IMR-90 (cell line): ENCODE data around the gene CREBBP. TPM values are rescaled to one million over a fixed set of nuclear protein-coding genes. Genes with fewer than 3 reads are reported as not detected.

ENCODE experiments used
- ATAC-seq: fragments of 200-7000 bp; cut with Tn5 transposase; 2 replicates; pipeline ENCODE4 v1.9.1; 2020; ENCODE audit warnings: low read depth, mild to moderate bottlenecking, moderate library complexity
- BruUV-seq: library from RNA; stranded (reverse); fragments of 400-500 nt; replicated peaks from 2 replicates; lab custom pipeline; 2021; lab: Mats Ljungman, UMichigan
- CTCF ChIA-PET: fragments of 300-600 bp; formaldehyde crosslinking; extraction: SDS; loops from one replicate; lab custom pipeline; 2021; ENCODE audit warnings: antibody characterized with exemption; lab: Yijun Ruan, JAX
- POLR2A ChIA-PET: fragments of 300-600 bp; sonication (Branson Sonifier 250); formaldehyde crosslinking; loops from one replicate; lab custom pipeline; 2022; ENCODE audit warnings: antibody characterized with exemption; ENCODE audit not compliant: unreplicated experiment; lab: Charles Lee
- DNase-seq: peaks from one replicate; pipeline ENCODE4 v3.0.0; 2013
- H2AFZ ChIP-seq: replicated peaks from 2 replicates; pipeline ENCODE3; 2013; ENCODE audit warnings: low read length, mild to moderate bottlenecking; ENCODE audit not compliant: poor library complexity
- H2AK5ac ChIP-seq: 2 replicates; pipeline ENCODE4 v1.6.1; 2013; ENCODE audit warnings: low read depth, low read length, inconsistent platforms
- H2AK9ac ChIP-seq: replicated peaks from 2 replicates; pipeline ENCODE3; 2013; ENCODE audit warnings: mild to moderate bottlenecking, low read depth, low read length, moderate library complexity; ENCODE audit not compliant: poor library complexity
- H2BK120ac ChIP-seq: 2 replicates; pipeline ENCODE4 v1.6.1; 2013; ENCODE audit warnings: low read depth, low read length, inconsistent platforms
- H2BK15ac ChIP-seq: 3 replicates; pipeline ENCODE4 v1.6.1; 2013; ENCODE audit warnings: low read depth, low read length, inconsistent platforms
- H2BK20ac ChIP-seq: 2 replicates; pipeline ENCODE4 v1.6.1; 2013; ENCODE audit warnings: low read depth, mild to moderate bottlenecking, inconsistent platforms, low read length, moderate library complexity
- H2BK5ac ChIP-seq: 2 replicates; pipeline ENCODE4 v1.6.1; 2013; ENCODE audit warnings: mild to moderate bottlenecking, low read depth, low read length, inconsistent platforms; ENCODE audit not compliant: poor library complexity, severe bottlenecking
- H3K14ac ChIP-seq: replicated peaks from 2 replicates; pipeline ENCODE4 v1.6.1; 2013; ENCODE audit warnings: low read depth, low read length, inconsistent platforms
- H3K18ac ChIP-seq: 2 replicates; pipeline ENCODE4 v1.6.1; 2013; ENCODE audit warnings: low read depth, low read length, control low read depth
- H3K23ac ChIP-seq: 2 replicates; pipeline ENCODE4 v1.6.1; 2013; ENCODE audit warnings: low read depth, low read length, inconsistent platforms
- H3K27ac ChIP-seq: 2 replicates; pipeline ENCODE4 v1.5.1; 2013; ENCODE audit warnings: mild to moderate bottlenecking, control low read depth, low read length; ENCODE audit not compliant: insufficient read depth
- H3K27me3 ChIP-seq: 2 replicates; pipeline ENCODE4 v1.6.1; 2013; ENCODE audit warnings: low read length; ENCODE audit not compliant: control insufficient read depth, insufficient read depth
- H3K36me3 ChIP-seq: 2 replicates; pipeline ENCODE4 v1.6.1; 2013; ENCODE audit warnings: low read length, mixed read lengths; ENCODE audit not compliant: control insufficient read depth, insufficient read depth
- H3K4ac ChIP-seq: 2 replicates; pipeline ENCODE4 v1.6.1; 2013; ENCODE audit warnings: low read depth, low read length, inconsistent platforms
- H3K4me1 ChIP-seq: 2 replicates; pipeline ENCODE4 v1.6.1; 2013; ENCODE audit warnings: low read length, mixed read lengths; ENCODE audit not compliant: control insufficient read depth, insufficient read depth
- H3K4me2 ChIP-seq: 2 replicates; pipeline ENCODE4 v1.6.1; 2013; ENCODE audit warnings: low read depth, mild to moderate bottlenecking, control low read depth, low read length, moderate library complexity
- H3K4me3 ChIP-seq: 2 replicates; pipeline ENCODE4 v1.5.1; 2013; ENCODE audit warnings: low read depth, mild to moderate bottlenecking, control low read depth, low read length, moderate library complexity; ENCODE audit not compliant: insufficient read depth
- H3K56ac ChIP-seq: 2 replicates; pipeline ENCODE4 v1.6.1; 2013; ENCODE audit warnings: low read length, inconsistent platforms; ENCODE audit not compliant: insufficient read depth; ENCODE audit errors: extremely low read depth
- H3K79me1 ChIP-seq, 2 experiments: 2 replicates each; pipeline ENCODE4 v1.6.1; 2013; ENCODE audit warnings: low read length in 2 of 2, inconsistent platforms in 1 of 2, low read depth in 1 of 2
- H3K9ac ChIP-seq: 2 replicates; pipeline ENCODE4 v1.6.1; 2013; ENCODE audit warnings: low read depth, low read length, control low read depth
- H3K9me1 ChIP-seq: 2 replicates; pipeline ENCODE4 v1.6.1; 2013; ENCODE audit warnings: low read length, inconsistent platforms; ENCODE audit not compliant: insufficient read depth
- H3K9me3 ChIP-seq: 2 replicates; pipeline ENCODE4 v1.6.1; 2013; ENCODE audit warnings: low read length; ENCODE audit not compliant: control insufficient read depth, insufficient read depth
- H4K20me1 ChIP-seq: 2 replicates; pipeline ENCODE4 v1.6.1; 2013; ENCODE audit warnings: low read length, inconsistent platforms; ENCODE audit not compliant: insufficient read depth
- H4K5ac ChIP-seq: 2 replicates; pipeline ENCODE4 v1.6.1; 2013; ENCODE audit warnings: mild to moderate bottlenecking, low read depth, low read length, control low read depth
- H4K8ac ChIP-seq, 2 experiments: 2 replicates each; pipeline ENCODE4 v1.6.1; 2013; ENCODE audit warnings: low read depth in 2 of 2, low read length in 2 of 2, control low read depth in 1 of 2, inconsistent platforms in 1 of 2
- H4K91ac ChIP-seq: 2 replicates; pipeline ENCODE4 v1.6.1; 2013; ENCODE audit warnings: low read depth, low read length, inconsistent platforms; ENCODE audit not compliant: insufficient read depth
- BHLHE40 ChIP-seq: fragments of 150-350 bp; IDR thresholded peaks from 2 replicates; pipeline ENCODE4 v1.6.1; 2016; ENCODE audit warnings: mild to moderate bottlenecking, low read depth, low read length
- CEBPB ChIP-seq: IDR thresholded peaks from 2 replicates; pipeline ENCODE4 v1.6.1; 2012; ENCODE audit warnings: low read depth, low read length, improper control_type of control experiment
- CHD1 ChIP-seq: IDR thresholded peaks from 2 replicates; pipeline ENCODE4 v1.6.1; 2012; ENCODE audit warnings: low read depth, low read length, improper control_type of control experiment
- CTCF ChIP-seq: conservative IDR thresholded peaks from 2 replicates; pipeline ENCODE4 v1.5.1; 2012; ENCODE audit warnings: mild to moderate bottlenecking, low read depth, low read length, improper control_type of control experiment
- ELK1 ChIP-seq: fragments of 150-350 bp; IDR thresholded peaks from 2 replicates; pipeline ENCODE4 v1.6.1; 2016; ENCODE audit warnings: low read depth, mild to moderate bottlenecking, low read length, moderate library complexity, borderline replicate concordance
- FOS ChIP-seq: fragments of 150-350 bp; IDR thresholded peaks from 2 replicates; pipeline ENCODE4 v1.6.1; 2016; ENCODE audit warnings: low read depth, low read length
- MAFK ChIP-seq: IDR thresholded peaks from 2 replicates; pipeline ENCODE4 v1.6.1; 2012; ENCODE audit warnings: low read depth, low read length, improper control_type of control experiment
- MAZ ChIP-seq: IDR thresholded peaks from 2 replicates; pipeline ENCODE4 v1.6.1; 2012; ENCODE audit warnings: low read depth, mild to moderate bottlenecking, low read length, improper control_type of control experiment, moderate library complexity, borderline replicate concordance
- MXI1 ChIP-seq: IDR thresholded peaks from 2 replicates; pipeline ENCODE4 v1.6.1; 2012; ENCODE audit warnings: low read depth, mild to moderate bottlenecking, low read length, moderate library complexity, borderline replicate concordance
- NFE2L2 ChIP-seq: fragments of 150-350 bp; IDR thresholded peaks from 2 replicates; pipeline ENCODE4 v1.6.1; 2016; ENCODE audit warnings: low read depth, mild to moderate bottlenecking, low read length
- POLR2A ChIP-seq: IDR thresholded peaks from 2 replicates; pipeline ENCODE4 v1.6.1; 2012; ENCODE audit warnings: mild to moderate bottlenecking, low read depth, low read length
- RAD21 ChIP-seq: IDR thresholded peaks from 2 replicates; pipeline ENCODE4 v1.6.1; 2012; ENCODE audit warnings: low read length, improper control_type of control experiment
- RCOR1 ChIP-seq: IDR thresholded peaks from 2 replicates; pipeline ENCODE4 v1.6.1; 2012; ENCODE audit warnings: mild to moderate bottlenecking, low read length, improper control_type of control experiment; ENCODE audit not compliant: insufficient replicate concordance
- RFX5 ChIP-seq: IDR thresholded peaks from 2 replicates; pipeline ENCODE4 v1.8.0; 2012; ENCODE audit warnings: low read depth, mild to moderate bottlenecking, low read length, moderate library complexity
- SMC3 ChIP-seq: fragments of 150-350 bp; IDR thresholded peaks from 2 replicates; pipeline ENCODE4 v1.6.1; 2016; ENCODE audit warnings: low read depth, mild to moderate bottlenecking, antibody characterized with exemption, low read length, moderate library complexity
- USF2 ChIP-seq: fragments of 150-350 bp; IDR thresholded peaks from 2 replicates; pipeline ENCODE4 v1.6.1; 2017; ENCODE audit warnings: mild to moderate bottlenecking, antibody characterized with exemption, low read length, low read depth
- WGBS, 2 experiments: methylation state at CpG; one replicate each; pipeline versions ENCODE4 v1.1.5 to v1.1.7; 2013; ENCODE audit warnings: missing lambda C conversion rate in 2 of 2; ENCODE audit not compliant: insufficient read length in 1 of 2; ENCODE audit errors: extremely low coverage in 2 of 2; 5-methylcytosine and 5-hydroxymethylcytosine counted together
- dilution Hi-C: fragments of 300-500 bp; cut with HindIII; formaldehyde crosslinking; loops from one replicate; pipeline ENCODE4 v1.14.3; 2018; ENCODE audit warnings: low sequenced_read_pairs; ENCODE audit not compliant: unreplicated experiment
- in situ Hi-C: fragments of 300-500 bp; cut with MboI; formaldehyde crosslinking; loops from 3 replicates; pipeline ENCODE4 v1.14.3; 2019; ENCODE audit warnings: low sequenced_read_pairs, inconsistent platforms, mixed read lengths
- intact Hi-C: fragments of 100-400 bp; cut with micrococcal nuclease; formaldehyde crosslinking; loops from 2 replicates; pipeline ENCODE4 v1.10.0; 2022
- polyA plus RNA-seq, 3 experiments: library from polyadenylated mRNA; depleted of rRNA; stranded (reverse); fragments of >200 nt; gene quantifications; 2 replicates each; pipeline ENCODE4 v1.2.3, GENCODE V29; 2012; ENCODE audit warnings: low replicate concordance in 1 of 3
- total RNA-seq: library from RNA; depleted of rRNA; stranded (reverse); fragments of >200 nt; gene quantifications from 2 replicates; pipeline ENCODE4 v1.2.3, GENCODE V29; 2012

The CREBBP gene
- total and polyA plus RNA-seq, 2 of the 4 experiments (the other 2 are of a cell fraction): 7.3 to 12.5 TPM

GRCh38 chr16:3785413-3785812 is 95.1 kb downstream of the CREBBP start:
- no peak overlapping the region for H3K4me2 ChIP-seq
- H3K4me3 ChIP-seq: no peak overlapping the region
- no peak for TF ChIP-seq RAD21
- TF ChIP-seq SMC3: no peak
- no peak for TF ChIP-seq USF2
- TF ChIP-seq BHLHE40: no peak
- no peak for TF ChIP-seq MAZ
- TF ChIP-seq CHD1: no peak
- TF ChIP-seq ELK1: no peak
- no peak for TF ChIP-seq RCOR1
- TF ChIP-seq MAFK: no peak
- TF ChIP-seq CEBPB: no peak
- TF ChIP-seq MXI1: no peak
- no peak for TF ChIP-seq NFE2L2
- TF ChIP-seq CTCF: no peak
- TF ChIP-seq POLR2A: no peak
- TF ChIP-seq FOS: no peak
- no peak for TF ChIP-seq RFX5
- H2AFZ ChIP-seq: no peak overlapping the region
- H2BK5ac ChIP-seq: no peak overlapping the region
- dilution Hi-C loops: no loop called here
- in situ Hi-C loops: no loop called here
- no peak overlapping the region for H2AK9ac ChIP-seq
- H3K79me1 ChIP-seq: peaks cover 46 to 87% of the 10 kb centered on the region in 2 experiments
- no peak for ATAC-seq
- peaks cover 64% of the 10 kb centered on the region for H4K20me1 ChIP-seq
- no peak overlapping the region for H2BK120ac ChIP-seq
- POLR2A ChIA-PET: no interaction called here
- peaks cover 39% of the 10 kb centered on the region for H3K36me3 ChIP-seq
- WGBS, 2 experiments: 95% methylated on average over 12 of the region's 12 CpGs; no CpG with 5 or more reads in 1 of the 2 experiments
- no peak overlapping the region for H4K8ac ChIP-seq
- no peak overlapping the region for H4K5ac ChIP-seq
- CTCF ChIA-PET: no interaction called here
- H3K9me3 ChIP-seq: no peaks in the 10 kb centered on the region
- H3K23ac ChIP-seq: peak overlapping the region; percentile 49; the same call in 1 of the 2 replicates
- no peak overlapping the region for H3K4ac ChIP-seq
- H3K27ac ChIP-seq: no peak overlapping the region
- H4K91ac ChIP-seq: no peak overlapping the region
- H2BK20ac ChIP-seq: no peak overlapping the region
- no peak overlapping the region for H2AK5ac ChIP-seq
- intact Hi-C loops: no loop called here
- no TSS peak for BruUV-seq
- H2BK15ac ChIP-seq: no peak overlapping the region
- H3K9me1 ChIP-seq: peaks cover 21% of the 10 kb centered on the region
- no peak overlapping the region for H3K18ac ChIP-seq
- H3K14ac ChIP-seq: no peak overlapping the region
- no peak overlapping the region for H3K9ac ChIP-seq
- H3K4me1 ChIP-seq: no peaks in the 10 kb centered on the region
- no peaks in the 10 kb centered on the region for H3K27me3 ChIP-seq
- DNase-seq: no peak
- no peak overlapping the region for H3K56ac ChIP-seq
